ENCODE measurements around the gene PLCL1.

The PLCL1 gene

DNA sequence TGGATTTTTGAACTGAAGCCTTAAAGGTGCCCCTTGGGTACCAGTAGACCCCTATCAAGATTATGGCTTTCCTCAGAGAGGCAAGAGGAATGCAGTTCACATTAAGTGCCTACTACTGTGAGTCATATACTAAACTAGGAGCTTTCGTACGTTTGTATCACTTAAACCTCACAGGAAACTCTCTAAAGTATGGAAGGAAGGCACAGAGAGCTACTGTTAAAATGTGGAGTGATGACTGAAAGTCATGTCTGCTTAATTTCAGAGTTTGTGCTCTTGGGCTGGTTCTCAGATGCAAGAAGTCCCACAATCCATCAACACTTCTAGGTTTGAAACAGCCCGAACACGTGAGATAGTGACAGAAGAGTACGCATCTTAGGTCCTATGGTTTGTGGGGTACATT, 4.7 kb downstream of the PLCL1 start:
- Histone ChIP-seq H2AFZ (ENCODE audit: low read length) (no peak overlapping the region), H3K27me3 (replicated peaks; ENCODE audit: insufficient read depth, low read length) (no peaks in the 10 kb centered on the region), H3K9ac (ENCODE audit: low read length) (no peak overlapping the region), H3K27ac (ENCODE audit: low read length) (no peak overlapping the region), H3K36me3 (replicated peaks; ENCODE audit: insufficient read depth, low read length) (no peaks in the 10 kb centered on the region), H3K4me3 (ENCODE audit: low read length) (no peak overlapping the region), H3K4me1 (ENCODE audit: low read length) (peaks cover 4% of the 10 kb centered on the region), H3K79me2 (ENCODE audit: low read length) (no peaks in the 10 kb centered on the region), H3K9me2 (replicated peaks; ENCODE audit: insufficient read depth, low read length) (no peaks in the 10 kb centered on the region), H3K4me2 (ENCODE audit: low read depth, low read length) (no peak overlapping the region), H3F3A (ENCODE audit: insufficient read depth, low read length) (no peaks in the 10 kb centered on the region), H3K9me3 (replicated peaks; ENCODE audit: insufficient read depth, low read length) (no peaks in the 10 kb centered on the region), H4K20me1 (ENCODE audit: insufficient read depth, low read length) (no peaks in the 10 kb centered on the region)
- TF ChIP-seq CTCF (IDR thresholded peaks at IDR 0.05; ENCODE audit: low read length) (no peak), EZH2 (optimal IDR thresholded peaks at IDR 0.05; ENCODE audit: low read depth, low read length) (no peak), EZH2phosphoT487 (IDR thresholded peaks at IDR 0.05; ENCODE audit: low read length) (no peak)
- no peak for DNase-seq

GRCh38 chr2:197810016-197810415, 5.6 kb downstream of the PLCL1 start:
- TF ChIP-seq CTCF (IDR thresholded peaks at IDR 0.05; ENCODE audit: low read length), result no peak
- Histone ChIP-seq H3K4me1 (ENCODE audit: low read length) (peaks cover 4% of the 10 kb centered on the region), H3K9me3 (replicated peaks; ENCODE audit: insufficient read depth, low read length) (no peaks in the 10 kb centered on the region), H2AFZ (ENCODE audit: low read length) (no peak overlapping the region), H3K4me3 (ENCODE audit: low read length) (no peak overlapping the region), H3K27me3 (replicated peaks; ENCODE audit: insufficient read depth, low read length) (no peaks in the 10 kb centered on the region), H3K79me2 (ENCODE audit: low read length) (no peaks in the 10 kb centered on the region), H3K9me2 (replicated peaks; ENCODE audit: insufficient read depth, low read length) (no peaks in the 10 kb centered on the region), H4K20me1 (ENCODE audit: insufficient read depth, low read length) (no peaks in the 10 kb centered on the region), H3K36me3 (replicated peaks; ENCODE audit: insufficient read depth, low read length) (no peaks in the 10 kb centered on the region), H3K4me2 (ENCODE audit: low read depth, low read length) (no peak overlapping the region), H3F3A (ENCODE audit: insufficient read depth, low read length) (no peaks in the 10 kb centered on the region), H3K27ac (ENCODE audit: low read length) (no peak overlapping the region), H3K9ac (ENCODE audit: low read length) (no peak overlapping the region)
- no peak for DNase-seq

DNA sequence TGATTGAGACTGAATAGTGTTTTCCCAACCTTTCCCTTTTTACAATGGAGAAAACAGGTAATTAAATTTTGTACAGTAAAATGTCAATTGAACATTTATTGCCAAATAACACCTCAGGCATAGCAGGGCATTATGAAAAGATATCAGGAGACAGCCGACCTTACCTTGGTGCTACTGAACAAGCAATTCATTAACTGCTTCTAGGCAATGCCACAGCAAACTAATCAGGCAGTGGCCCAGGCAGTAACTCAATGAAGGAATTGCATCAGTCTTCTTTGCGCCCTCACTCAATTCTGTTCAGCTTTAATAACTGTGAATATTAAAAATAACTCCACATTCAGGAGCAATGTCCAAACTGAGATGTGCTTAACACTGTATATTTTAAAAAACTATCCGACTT, 6.1 kb downstream of the PLCL1 start:
- Histone ChIP-seq H3K27ac (ENCODE audit: low read length) (no peak overlapping the region), H2AFZ (ENCODE audit: low read length) (no peak overlapping the region), H3K4me3 (ENCODE audit: low read length) (no peak overlapping the region), H3K79me2 (ENCODE audit: low read length) (no peaks in the 10 kb centered on the region), H3F3A (ENCODE audit: insufficient read depth, low read length) (no peaks in the 10 kb centered on the region), H3K36me3 (replicated peaks; ENCODE audit: insufficient read depth, low read length) (no peaks in the 10 kb centered on the region), H4K20me1 (ENCODE audit: insufficient read depth, low read length) (no peaks in the 10 kb centered on the region), H3K9ac (ENCODE audit: low read length) (no peak overlapping the region), H3K4me2 (ENCODE audit: low read depth, low read length) (no peak overlapping the region), H3K4me1 (ENCODE audit: low read length) (peaks cover 2% of the 10 kb centered on the region), H3K27me3 (replicated peaks; ENCODE audit: insufficient read depth, low read length) (no peaks in the 10 kb centered on the region), H3K9me2 (replicated peaks; ENCODE audit: insufficient read depth, low read length) (no peaks in the 10 kb centered on the region), H3K9me3 (replicated peaks; ENCODE audit: insufficient read depth, low read length) (no peaks in the 10 kb centered on the region)
- no peak for TF ChIP-seq EZH2 (optimal IDR thresholded peaks at IDR 0.05; ENCODE audit: low read depth, low read length)
- TF ChIP-seq CTCF (IDR thresholded peaks at IDR 0.05; ENCODE audit: low read length), result no peak
- TF ChIP-seq EZH2phosphoT487 (IDR thresholded peaks at IDR 0.05; ENCODE audit: low read length), result no peak
- DNase-seq, result no peak
